ENCODE data around the gene ZXDB. TPM values are rescaled to one million over a fixed set of nuclear protein-coding genes. Genes with fewer than 3 reads are reported as not detected.

Gene ZXDB
- total and polyA plus RNA-seq, 2 donors (not counting 3 experiments of a cell fraction or from before 2014, with no cell fraction given): 6.3 to 8.4 TPM

- ChIA-PET POLR2A (no interaction called here), CTCF (interaction anchor here (0.7 to 1.5 kb wide), 5 partner anchors 10 to 355 kb away, joined by 3 to 4 read pairs (median 3); no protein-coding TSS in a partner anchor)
- H3K4me3 ChIP-seq (replicated peaks in 1 of 3; ENCODE audit: insufficient read depth in 1 of 3, low read depth in 1 of 3, low read length in 3 of 3): no peak overlapping the region
- no peak overlapping the region for H3K4me2 ChIP-seq (ENCODE audit: insufficient read depth, low read length)
- no TSS peak for BruUV-seq (replicated peaks)
- no peaks in the 10 kb centered on the region for H3K9me3 ChIP-seq (replicated peaks; ENCODE audit: control insufficient read depth, insufficient read depth, low read length)
- DNase-seq (ENCODE audit: low read depth, low spot score): peak; percentile 11
- no peak overlapping the region for H2AFZ ChIP-seq (ENCODE audit: low read depth, low read length)
- no peak overlapping the region for H3K27ac ChIP-seq (ENCODE audit: insufficient read depth, low read depth, low read length)
- no peak for TF ChIP-seq JUN (IDR thresholded peaks at IDR 0.05; ENCODE audit: borderline replicate concordance, insufficient read depth, insufficient read length, low read depth)
- TF ChIP-seq EZH2 (IDR thresholded peaks at IDR 0.05; ENCODE audit: borderline replicate concordance, low read depth, low read length, severe bottlenecking): no peak
- TF ChIP-seq MAX (IDR thresholded peaks at IDR 0.05; ENCODE audit: insufficient read depth, insufficient read length): no peak
- no peak for TF ChIP-seq FOS (IDR thresholded peaks at IDR 0.05; ENCODE audit: borderline replicate concordance, insufficient read depth, low read length)
- peak; percentile 9 to 32 for TF ChIP-seq CTCF (IDR thresholded peaks at IDR 0.05; ENCODE audit: extremely low read depth in 1 of 2, insufficient read depth in 1 of 2, low read depth in 1 of 2, low read length in 2 of 2)
- no peak for TF ChIP-seq POLR2A (IDR thresholded peaks at IDR 0.05; ENCODE audit: low read depth, low read length)
- peak; percentile 49 for FAIRE-seq
- no peak overlapping the region for H3K9ac ChIP-seq (replicated peaks; ENCODE audit: extremely low read depth, insufficient read depth, low read length)
- dilution Hi-C loops (cut with MboI; ENCODE audit: extremely low pct_ligation_motif_present, low sequenced_read_pairs) (no loop called here), intact Hi-C loops (cut with micrococcal nuclease) (no loop called here)
- no peaks in the 10 kb centered on the region for H4K20me1 ChIP-seq (replicated peaks; ENCODE audit: control insufficient read depth, extremely low read depth, insufficient read depth, low read length)
- H3K4me1 ChIP-seq (ENCODE audit: control insufficient read depth, extremely low read depth, insufficient read depth, low read length): no peaks in the 10 kb centered on the region
- no peaks in the 10 kb centered on the region for H3K79me2 ChIP-seq (ENCODE audit: control insufficient read depth, insufficient read depth, low read length)
- H3K27me3 ChIP-seq (ENCODE audit: control insufficient read depth in 2 of 2, insufficient read depth in 2 of 2, low read length in 2 of 2): no peaks in the 10 kb centered on the region
- H3K9me1 ChIP-seq (replicated peaks; ENCODE audit: control insufficient read depth, extremely low read depth, insufficient read depth, low read length): no peaks in the 10 kb centered on the region
- no peaks in the 10 kb centered on the region for H3K36me3 ChIP-seq (ENCODE audit: control insufficient read depth in 2 of 2, extremely low read depth in 1 of 2, insufficient read depth in 2 of 2, low read length in 2 of 2)
Measured at GRCh38 chrX:57573754-57574153, 18.1 kb upstream of the ZXDB start.
